Stimulated activated CD4-positive, alpha-beta T cell treated with anti-CD3 and anti-CD28 coated beads, Interleukin-12 subunit alpha, Interleukin-12 subunit beta, amount 100 ng/mL, for 4 hours (primary cell): Measurements from ENCODE around the gene PARD6G.
A peak's percentile ranks its signal among the peaks of the same experiment; 100 is the strongest.

ENCODE experiments used
- DNase-seq: peaks from one replicate; pipeline ENCODE4 v3.0.0-alpha.2; 2020

Gene PARD6G

GRCh38 chr18:80188643-80189530 is 58.4 kb downstream of the PARD6G start:
- no peak for DNase-seq

GRCh38 chr18:80187956-80188642 is 59.2 kb downstream of the PARD6G start:
- no peak for DNase-seq

- DNase-seq: no peak
These were observed 61.8 kb downstream of the PARD6G start for GRCh38 chr18:80185545-80185944.

GRCh38 chr18:80184243-80184772 is 63.0 kb downstream of the PARD6G start:
- DNase-seq: no peak

- no peak for DNase-seq
These were observed 63.9 kb downstream of the PARD6G start for GRCh38 chr18:80183273-80184050.

- no peak for DNase-seq
These were observed 64.5 kb downstream of the PARD6G start for GRCh38 chr18:80182855-80183254.

- DNase-seq: no peak
These were observed 65.5 kb downstream of the PARD6G start for GRCh38 chr18:80181642-80182461.

- no peak for DNase-seq
These were observed 66.3 kb downstream of the PARD6G start for GRCh38 chr18:80180778-80181564.

- DNase-seq: no peak
These were observed 67.3 kb downstream of the PARD6G start for GRCh38 chr18:80179857-80180558.

GRCh38 chr18:80178935-80179818 is 68.1 kb downstream of the PARD6G start:
- no peak for DNase-seq

- DNase-seq: no peak
These were observed 70.2 kb downstream of the PARD6G start for GRCh38 chr18:80177128-80177527.

- DNase-seq: no peak
These were observed 70.8 kb downstream of the PARD6G start for GRCh38 chr18:80176334-80177073.

- no peak for DNase-seq
These were observed 71.7 kb downstream of the PARD6G start for GRCh38 chr18:80175451-80176204.

- no peak for DNase-seq
These were observed 74.3 kb downstream of the PARD6G start for GRCh38 chr18:80173060-80173459.

GRCh38 chr18:80172056-80172455 is 75.3 kb downstream of the PARD6G start:
- no peak for DNase-seq

- DNase-seq: peak; percentile 47
These were observed 76.1 kb downstream of the PARD6G start for GRCh38 chr18:80171054-80171872.

GRCh38 chr18:80170395-80171053 is 76.8 kb downstream of the PARD6G start:
- no peak for DNase-seq
